Uterus (tissue), 4 donors: ENCODE measurements around the gene PDE4D. TPM values are rescaled to one million over a fixed set of nuclear protein-coding genes. Genes with fewer than 3 reads are reported as not detected.

Source experiments
- DNase-seq, 2 donors: peaks; one replicate each; pipeline ENCODE4 v3.0.0-alpha.2; 2019 to 2020
- H3K27ac ChIP-seq, 2 donors: fragments of 200-600 bp; sonication (generic); 1 replicate in 1 of 2; 2 replicates in 1 of 2; pipeline ENCODE4 v1.5.1; 2016 to 2018
- H3K27me3 ChIP-seq, 2 donors: fragments of 200-600 bp; sonication (generic); one replicate each; pipeline ENCODE4 v1.5.1; 2018 to 2019; ENCODE audit warnings: control low read depth in 1 of 2
- H3K36me3 ChIP-seq, 2 donors: fragments of 200-600 bp; sonication (generic); one replicate each; pipeline ENCODE4 v1.5.1; 2019; ENCODE audit warnings: control low read depth in 1 of 2
- H3K4me1 ChIP-seq, 2 donors: fragments of 200-600 bp; sonication (generic); one replicate each; pipeline ENCODE4 v1.5.1; 2018 to 2019; ENCODE audit warnings: control low read depth in 1 of 2
- H3K4me3 ChIP-seq, 2 donors: fragments of 200-600 bp; sonication (generic); 1 replicate in 1 of 2; 2 replicates in 1 of 2; pipeline ENCODE4 v1.5.1; 2018 to 2019; ENCODE audit warnings: mild to moderate bottlenecking in 1 of 2
- H3K9me3 ChIP-seq, 2 donors: fragments of 200-600 bp; sonication (generic); one replicate each; pipeline ENCODE4 v1.5.1; 2019; ENCODE audit warnings: control low read depth in 1 of 2
- POLR2A ChIP-seq, 2 donors: fragments of 450-650 bp; IDR thresholded peaks; one replicate each; pipeline ENCODE4 v1.6.1; 2016; ENCODE audit warnings: antibody characterized with exemption in 2 of 2, mild to moderate bottlenecking in 1 of 2, moderate library complexity in 1 of 2
- intact Hi-C: fragments of 100-400 bp; cut with DNase I; formaldehyde crosslinking; loops from one replicate; pipeline ENCODE4 v1.15.1; 2023; ENCODE audit warnings: low total_unique reads
- total RNA-seq, 4 donors: library from RNA; depleted of rRNA in 3 of 4; stranded (reverse); fragments of >200 nt in 3 of 4; gene quantifications; one replicate each; pipeline versions ENCODE4 v1.1.0 to v1.2.4, GENCODE V29; 2014 to 2023
- TF ChIP-seq, protein P1 (sequence below), 4 experiments: fragments of 200-600 bp in 2 of 4; fragments of 450-650 bp in 2 of 4; sonication (generic) in 2 of 4; IDR thresholded peaks; one replicate each; pipeline ENCODE4 v1.5.1; 2016 to 2019; ENCODE audit warnings: antibody characterized with exemption in 4 of 4, mild to moderate bottlenecking in 2 of 4, moderate library complexity in 1 of 4
- donor health status: DM: yes; HTN: yes; CAD: no.

The PDE4D gene
- total RNA-seq, 4 donors from 2014 or later, result 27.1 to 77.0 (median 45.8) TPM

DNA sequence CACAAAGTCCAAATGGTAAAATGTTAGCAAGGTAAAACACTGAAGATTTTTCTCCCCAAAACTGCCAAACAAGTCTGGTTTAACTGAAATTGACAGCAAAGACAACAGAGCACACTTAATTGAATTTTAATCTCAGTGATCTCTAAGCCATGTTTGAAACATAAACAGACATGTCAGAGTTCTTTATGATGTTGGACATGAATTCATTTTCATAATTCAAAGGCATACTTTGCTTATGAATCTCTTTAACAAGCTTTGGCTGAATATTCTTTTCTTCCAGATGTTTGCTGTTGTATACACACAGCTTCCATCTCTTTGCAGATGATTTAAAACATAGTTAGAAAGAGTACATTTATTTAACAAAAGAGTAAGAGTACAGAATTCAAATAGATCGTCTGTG is 801.6 kb downstream of the PDE4D start:
- intact Hi-C loops, result no loop called here
- Histone ChIP-seq H3K4me1 (no peaks in the 10 kb centered on the region), H3K4me3 (no peak overlapping the region), H3K9me3 (no peaks in the 10 kb centered on the region), H3K27ac (no peak overlapping the region), H3K27me3 (no peaks in the 10 kb centered on the region), H3K36me3 (no peaks in the 10 kb centered on the region)
- no peak for DNase-seq
- TF ChIP-seq POLR2A (IDR thresholded peaks at IDR 0.05), result no peak
- TF ChIP-seq, protein P1, sequence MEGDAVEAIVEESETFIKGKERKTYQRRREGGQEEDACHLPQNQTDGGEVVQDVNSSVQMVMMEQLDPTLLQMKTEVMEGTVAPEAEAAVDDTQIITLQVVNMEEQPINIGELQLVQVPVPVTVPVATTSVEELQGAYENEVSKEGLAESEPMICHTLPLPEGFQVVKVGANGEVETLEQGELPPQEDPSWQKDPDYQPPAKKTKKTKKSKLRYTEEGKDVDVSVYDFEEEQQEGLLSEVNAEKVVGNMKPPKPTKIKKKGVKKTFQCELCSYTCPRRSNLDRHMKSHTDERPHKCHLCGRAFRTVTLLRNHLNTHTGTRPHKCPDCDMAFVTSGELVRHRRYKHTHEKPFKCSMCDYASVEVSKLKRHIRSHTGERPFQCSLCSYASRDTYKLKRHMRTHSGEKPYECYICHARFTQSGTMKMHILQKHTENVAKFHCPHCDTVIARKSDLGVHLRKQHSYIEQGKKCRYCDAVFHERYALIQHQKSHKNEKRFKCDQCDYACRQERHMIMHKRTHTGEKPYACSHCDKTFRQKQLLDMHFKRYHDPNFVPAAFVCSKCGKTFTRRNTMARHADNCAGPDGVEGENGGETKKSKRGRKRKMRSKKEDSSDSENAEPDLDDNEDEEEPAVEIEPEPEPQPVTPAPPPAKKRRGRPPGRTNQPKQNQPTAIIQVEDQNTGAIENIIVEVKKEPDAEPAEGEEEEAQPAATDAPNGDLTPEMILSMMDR (IDR thresholded peaks at IDR 0.05), result no peak

DNA sequence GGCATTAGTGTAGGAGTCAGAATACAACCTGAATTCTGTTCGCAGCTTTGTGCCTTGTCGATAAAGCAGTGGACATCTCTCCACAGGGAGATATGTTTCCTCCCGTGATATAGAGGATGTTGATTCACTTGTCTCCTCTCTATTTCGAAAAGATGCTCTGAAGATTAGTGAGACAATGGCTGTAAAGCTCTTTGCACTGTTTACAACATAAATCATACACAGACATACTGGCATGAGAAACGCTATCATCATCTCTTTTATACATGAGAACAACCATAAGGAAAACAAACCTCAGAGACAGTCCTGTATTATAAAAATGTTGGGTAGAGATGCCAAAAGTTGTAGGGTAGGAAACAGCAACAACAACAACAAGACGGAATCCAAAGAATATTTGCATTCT is 803.2 kb downstream of the PDE4D start:
- Histone ChIP-seq H3K4me3 (no peak overlapping the region), H3K4me1 (no peaks in the 10 kb centered on the region), H3K36me3 (no peaks in the 10 kb centered on the region), H3K27me3 (no peaks in the 10 kb centered on the region), H3K27ac (no peak overlapping the region), H3K9me3 (no peaks in the 10 kb centered on the region)
- TF ChIP-seq, protein P1 (IDR thresholded peaks at IDR 0.05), result no peak
- TF ChIP-seq POLR2A (IDR thresholded peaks at IDR 0.05), result no peak
- intact Hi-C loops, result no loop called here
- DNase-seq, result no peak

DNA sequence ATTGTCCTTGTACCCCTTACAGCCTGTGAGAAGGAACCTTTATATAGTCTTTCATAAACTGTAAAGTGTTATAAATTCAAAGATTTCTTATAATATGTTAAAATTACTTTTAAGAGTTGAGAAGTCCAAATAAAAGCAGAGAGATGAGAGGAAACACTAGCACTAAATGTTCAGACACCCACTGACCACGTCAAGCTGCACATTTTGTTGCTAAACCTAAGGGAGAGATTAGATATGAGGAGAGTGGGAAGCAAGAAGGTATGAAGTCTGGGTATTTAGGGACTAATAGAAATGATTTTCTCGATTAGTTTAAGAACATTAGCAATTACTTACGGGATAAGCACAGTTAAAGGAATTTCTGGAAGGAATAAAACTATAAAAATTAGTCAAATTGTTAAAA is 803.8 kb downstream of the PDE4D start:
- DNase-seq, result no peak
- Histone ChIP-seq H3K4me3 (no peak overlapping the region), H3K27ac (no peak overlapping the region), H3K36me3 (no peaks in the 10 kb centered on the region), H3K9me3 (no peaks in the 10 kb centered on the region), H3K27me3 (no peaks in the 10 kb centered on the region), H3K4me1 (no peaks in the 10 kb centered on the region)
- TF ChIP-seq, protein P1 (IDR thresholded peaks at IDR 0.05), result no peak
- TF ChIP-seq POLR2A (IDR thresholded peaks at IDR 0.05), result no peak
- intact Hi-C loops, result no loop called here

DNA sequence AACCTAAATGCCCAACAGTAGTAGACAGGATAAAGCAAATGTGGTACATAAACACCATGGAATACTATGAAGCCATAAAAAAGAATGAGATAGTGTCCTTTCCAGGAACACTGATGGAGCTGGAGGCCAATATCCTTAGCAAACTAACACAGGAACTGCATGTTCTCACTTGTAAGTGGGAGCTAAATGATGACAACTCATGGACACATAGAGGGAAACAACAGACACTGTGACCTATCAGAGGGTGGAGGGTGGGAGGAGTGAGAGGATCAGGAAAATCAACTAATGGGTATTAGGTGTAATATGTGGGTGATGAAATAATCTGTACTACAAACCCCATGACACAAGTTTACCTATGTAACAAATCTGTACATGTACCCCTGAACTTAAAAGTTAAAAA is 805.0 kb downstream of the PDE4D start:
- Histone ChIP-seq H3K27ac (no peak overlapping the region), H3K4me3 (no peak overlapping the region), H3K9me3 (no peaks in the 10 kb centered on the region), H3K27me3 (no peaks in the 10 kb centered on the region), H3K4me1 (no peaks in the 10 kb centered on the region), H3K36me3 (no peaks in the 10 kb centered on the region)
- no peak for TF ChIP-seq POLR2A (IDR thresholded peaks at IDR 0.05)
- TF ChIP-seq, protein P1 (IDR thresholded peaks at IDR 0.05), result no peak
- intact Hi-C loops, result no loop called here
- DNase-seq, result no peak

DNA sequence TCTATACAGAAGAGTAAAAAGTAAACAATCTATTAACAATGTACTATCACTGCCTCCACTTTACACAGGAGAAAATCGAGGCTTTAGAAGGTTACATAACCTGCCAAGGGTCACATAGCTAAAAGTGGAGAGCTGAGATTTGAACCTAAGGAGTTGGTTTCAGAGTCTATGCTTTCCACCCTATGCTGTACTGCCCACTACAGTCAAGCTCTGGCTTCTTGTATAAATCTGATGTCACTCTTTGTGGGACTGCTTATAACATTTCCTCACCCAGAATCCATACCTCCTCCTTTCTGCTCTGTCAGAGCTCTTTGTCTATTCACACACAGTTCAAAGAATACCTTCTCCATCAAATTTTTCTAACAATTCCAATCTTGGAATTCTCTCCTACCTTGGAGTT is 807.5 kb downstream of the PDE4D start:
- no peak for TF ChIP-seq POLR2A (IDR thresholded peaks at IDR 0.05)
- TF ChIP-seq, protein P1 (IDR thresholded peaks at IDR 0.05), result no peak
- intact Hi-C loops, result no loop called here
- H3K9me3 ChIP-seq, result no peaks in the 10 kb centered on the region
- H3K4me3 ChIP-seq, result no peak overlapping the region
- no peaks in the 10 kb centered on the region for H3K36me3 ChIP-seq
- H3K4me1 ChIP-seq, result no peaks in the 10 kb centered on the region
- H3K27ac ChIP-seq, result no peak overlapping the region
- H3K27me3 ChIP-seq, result no peaks in the 10 kb centered on the region
- no peak for DNase-seq
